Esophagus squamous epithelium (tissue), 5 donors: Measurements from ENCODE around the gene MNX1. TPM values are rescaled to one million over a fixed set of nuclear protein-coding genes. Genes with fewer than 3 reads are reported as not detected.
A peak's percentile ranks its signal among the peaks of the same experiment; 100 is the strongest.

Experiments
- DNase-seq: peaks from one replicate; lab custom pipeline; 2025; lab: John Stamatoyannopoulos, UW
- H3K27ac ChIP-seq, 4 donors: fragments of 200-600 bp; sonication (generic); one replicate each; pipeline ENCODE4 v1.5.1; 2016 to 2019; ENCODE audit warnings: mild to moderate bottlenecking in 1 of 4
- H3K27me3 ChIP-seq, 4 donors: fragments of 200-600 bp; sonication (generic); 1 replicate in 3 of 4; 2 replicates in 1 of 4; pipeline versions ENCODE4 v1.5.1 to v1.6.0; 2017 to 2021; ENCODE audit warnings: antibody characterized with exemption in 1 of 4
- H3K36me3 ChIP-seq, 3 donors: fragments of 200-600 bp; sonication (generic); one replicate each; pipeline ENCODE4 v1.5.1; 2016 to 2019
- H3K4me1 ChIP-seq, 3 donors: fragments of 200-600 bp; sonication (generic); one replicate each; pipeline ENCODE4 v1.5.1; 2017 to 2019
- H3K4me3 ChIP-seq, 4 donors: fragments of 200-600 bp; sonication (generic); 1 replicate in 3 of 4; 2 replicates in 1 of 4; pipeline ENCODE4 v1.5.1; 2016 to 2019; ENCODE audit warnings: mild to moderate bottlenecking in 2 of 4, moderate library complexity in 1 of 4
- H3K9me3 ChIP-seq, 3 donors: fragments of 200-600 bp; sonication (generic); one replicate each; pipeline ENCODE4 v1.5.1; 2016 to 2019
- POLR2A ChIP-seq, 4 donors: fragments of 450-650 bp; IDR thresholded peaks; one replicate each; pipeline ENCODE4 v1.6.1; 2017; ENCODE audit warnings: antibody characterized with exemption in 4 of 4, mild to moderate bottlenecking in 4 of 4, moderate library complexity in 3 of 4
- WGBS, 2 donors: methylation state at CpG; one replicate each; pipeline ENCODE4 v1.1.5; 2018; 5-methylcytosine and 5-hydroxymethylcytosine counted together
- intact Hi-C: fragments of 100-400 bp; cut with DNase I; formaldehyde crosslinking; loops from one replicate; pipeline ENCODE4 v1.15.0; 2022
- total RNA-seq, 4 donors: library from RNA; depleted of rRNA; stranded (reverse); fragments of >200 nt; gene quantifications; one replicate each; pipeline ENCODE4 v1.1.0, GENCODE V29; 2016
- TF ChIP-seq, protein P1 (sequence below), 6 experiments: fragments of 450-650 bp in 4 of 6; fragments of 200-600 bp in 2 of 6; sonication (generic) in 2 of 6; IDR thresholded peaks; one replicate each; pipeline ENCODE4 v1.5.1; 2016 to 2019; ENCODE audit warnings: antibody characterized with exemption in 6 of 6, mild to moderate bottlenecking in 4 of 6, moderate library complexity in 4 of 6
- donor health status: DM: yes; HTN: yes; CAD: no.

The MNX1 gene
- total RNA-seq, result 1 to 10 TPM in 1 of 4 donors, under 1 TPM in 1, not detected in 2; 0.47 to 1.1 TPM

DNA sequence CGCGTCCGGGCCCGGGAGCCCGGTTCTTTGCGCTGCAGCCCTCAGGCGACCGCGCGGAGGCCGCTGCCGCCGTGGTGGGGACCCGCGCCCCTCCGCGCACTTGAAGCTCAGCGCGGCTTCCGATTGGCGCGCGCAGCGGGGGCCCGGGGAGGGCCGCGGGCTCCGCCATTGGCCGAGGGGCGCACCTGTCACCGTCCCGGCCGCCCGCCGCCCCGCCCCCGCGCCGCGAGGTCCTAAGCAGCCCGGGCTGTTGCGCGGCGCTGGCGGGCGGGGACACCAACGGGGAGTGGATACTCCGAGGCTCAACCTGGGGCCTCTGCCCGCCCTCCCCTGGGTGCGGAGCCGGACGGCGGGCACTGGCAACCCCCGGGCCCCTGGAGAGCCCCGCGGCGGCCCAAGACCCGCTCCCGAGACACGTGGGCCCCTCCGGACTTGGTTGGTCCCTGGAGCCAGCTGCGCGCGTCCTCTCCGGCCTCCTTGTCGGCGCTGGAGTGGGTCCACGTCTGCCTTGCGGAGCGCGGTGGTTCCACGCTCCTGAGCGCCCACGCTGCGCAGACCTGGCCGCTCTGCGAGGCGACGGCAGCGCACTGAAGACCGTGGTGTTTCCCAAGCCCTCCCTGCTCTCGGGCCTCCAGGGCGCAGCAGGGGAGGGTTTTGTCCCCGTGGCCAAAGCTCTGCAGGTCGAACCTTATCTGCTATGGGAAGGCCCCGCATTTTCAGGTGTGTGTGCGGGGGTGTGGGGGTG is at the start of gene MNX1:
TSS of gene MNX1 (minus strand) at position 76 of the 745 bp plus-strand sequence. CDS start 313 bp downstream, outside the sequence.
- peak within 1 kb of the TSS; percentile 46 to 73 (median 62) for H3K4me3 ChIP-seq
- WGBS, 2 donors, result 0 to 3% methylated on average over 3 to 19 of the region's 87 CpGs
- no peaks in the 10 kb centered on the region for H3K9me3 ChIP-seq
- DNase-seq, result no peak
- H3K36me3 ChIP-seq, result no peaks in the 10 kb centered on the region
- TF ChIP-seq, protein P1, sequence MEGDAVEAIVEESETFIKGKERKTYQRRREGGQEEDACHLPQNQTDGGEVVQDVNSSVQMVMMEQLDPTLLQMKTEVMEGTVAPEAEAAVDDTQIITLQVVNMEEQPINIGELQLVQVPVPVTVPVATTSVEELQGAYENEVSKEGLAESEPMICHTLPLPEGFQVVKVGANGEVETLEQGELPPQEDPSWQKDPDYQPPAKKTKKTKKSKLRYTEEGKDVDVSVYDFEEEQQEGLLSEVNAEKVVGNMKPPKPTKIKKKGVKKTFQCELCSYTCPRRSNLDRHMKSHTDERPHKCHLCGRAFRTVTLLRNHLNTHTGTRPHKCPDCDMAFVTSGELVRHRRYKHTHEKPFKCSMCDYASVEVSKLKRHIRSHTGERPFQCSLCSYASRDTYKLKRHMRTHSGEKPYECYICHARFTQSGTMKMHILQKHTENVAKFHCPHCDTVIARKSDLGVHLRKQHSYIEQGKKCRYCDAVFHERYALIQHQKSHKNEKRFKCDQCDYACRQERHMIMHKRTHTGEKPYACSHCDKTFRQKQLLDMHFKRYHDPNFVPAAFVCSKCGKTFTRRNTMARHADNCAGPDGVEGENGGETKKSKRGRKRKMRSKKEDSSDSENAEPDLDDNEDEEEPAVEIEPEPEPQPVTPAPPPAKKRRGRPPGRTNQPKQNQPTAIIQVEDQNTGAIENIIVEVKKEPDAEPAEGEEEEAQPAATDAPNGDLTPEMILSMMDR (IDR thresholded peaks at IDR 0.05), result no peak
- no peak for TF ChIP-seq POLR2A (IDR thresholded peaks at IDR 0.05)
- no peak within 1 kb of the TSS for H3K27ac ChIP-seq
- H3K4me1 ChIP-seq, result peaks cover 12 to 42% (median 15%) of the 10 kb centered on the region in 3 donors
- intact Hi-C loops, result no loop called here
- H3K27me3 ChIP-seq, result peaks cover 18 to 98% (median 39%) of the 10 kb centered on the region in 4 donors

GRCh38 chr7:157059534-157059933 is 49.1 kb upstream of the MNX1 start:
- Histone ChIP-seq H3K27me3 (peaks cover 0 to 55% (median 0%) of the 10 kb centered on the region in 4 donors), H3K9me3 (peaks cover 0 to 14% (median 6%) of the 10 kb centered on the region in 3 donors), H3K4me1 (no peaks in the 10 kb centered on the region), H3K27ac (no peak overlapping the region), H3K36me3 (no peaks in the 10 kb centered on the region), H3K4me3 (no peak overlapping the region)
- intact Hi-C loops, result no loop called here
- WGBS, 2 donors, result 42 to 53% methylated on average over 4 of the region's 4 CpGs
- no peak for DNase-seq
- TF ChIP-seq, protein P1 (IDR thresholded peaks at IDR 0.05), result no peak
- no peak for TF ChIP-seq POLR2A (IDR thresholded peaks at IDR 0.05)

DNA sequence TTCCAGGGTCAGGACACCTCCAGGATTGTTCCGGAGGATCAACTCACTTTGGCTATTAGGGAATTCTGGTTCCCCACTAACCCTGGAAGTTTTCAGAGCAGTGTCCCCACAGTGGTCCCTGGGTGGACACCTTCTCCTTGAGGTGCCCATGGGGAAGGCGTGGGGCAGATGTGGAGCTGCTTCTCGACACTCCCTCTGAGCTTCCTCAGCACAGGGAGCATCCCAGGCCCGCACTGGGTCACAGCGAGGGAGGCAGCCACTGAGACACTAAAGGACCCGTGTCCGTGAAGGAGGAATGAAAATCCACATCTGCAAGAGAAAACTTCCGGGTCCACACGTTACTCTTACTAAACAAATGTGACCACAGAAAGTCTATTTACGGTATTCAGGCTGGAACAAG is 48.2 kb upstream of the MNX1 start:
- 58 to 78% methylated on average over 3 to 4 of the region's 10 CpGs for WGBS, 2 donors
- H3K36me3 ChIP-seq, result no peaks in the 10 kb centered on the region
- no peak overlapping the region for H3K4me3 ChIP-seq
- intact Hi-C loops, result no loop called here
- H3K27me3 ChIP-seq, result peaks cover 0 to 58% (median 0%) of the 10 kb centered on the region in 4 donors
- H3K9me3 ChIP-seq, result peaks cover 0 to 14% (median 6%) of the 10 kb centered on the region in 3 donors
- TF ChIP-seq POLR2A (IDR thresholded peaks at IDR 0.05), result no peak
- TF ChIP-seq, protein P1 (IDR thresholded peaks at IDR 0.05), result no peak
- no peak overlapping the region for H3K27ac ChIP-seq
- no peak for DNase-seq
- H3K4me1 ChIP-seq, result no peaks in the 10 kb centered on the region

- TF ChIP-seq, protein P1 (IDR thresholded peaks at IDR 0.05), result no peak
- TF ChIP-seq POLR2A (IDR thresholded peaks at IDR 0.05), result no peak
- H3K4me1 ChIP-seq, result no peaks in the 10 kb centered on the region
- no peaks in the 10 kb centered on the region for H3K36me3 ChIP-seq
- peaks cover 0 to 15% (median 6%) of the 10 kb centered on the region in 3 donors for H3K9me3 ChIP-seq
- WGBS, 2 donors, result 53 to 76% methylated on average over 3 to 8 of the region's 8 CpGs
- no peak for DNase-seq
- intact Hi-C loops, result no loop called here
- H3K4me3 ChIP-seq, result no peak overlapping the region
- peaks cover 0 to 63% (median 0%) of the 10 kb centered on the region in 4 donors for H3K27me3 ChIP-seq
- no peak overlapping the region for H3K27ac ChIP-seq
Measured at GRCh38 chr7:157058068-157058467, 47.6 kb upstream of the MNX1 start.
